ENCODE data around the gene KRTAP3-1.

KRTAP3-1 gene

DNA sequence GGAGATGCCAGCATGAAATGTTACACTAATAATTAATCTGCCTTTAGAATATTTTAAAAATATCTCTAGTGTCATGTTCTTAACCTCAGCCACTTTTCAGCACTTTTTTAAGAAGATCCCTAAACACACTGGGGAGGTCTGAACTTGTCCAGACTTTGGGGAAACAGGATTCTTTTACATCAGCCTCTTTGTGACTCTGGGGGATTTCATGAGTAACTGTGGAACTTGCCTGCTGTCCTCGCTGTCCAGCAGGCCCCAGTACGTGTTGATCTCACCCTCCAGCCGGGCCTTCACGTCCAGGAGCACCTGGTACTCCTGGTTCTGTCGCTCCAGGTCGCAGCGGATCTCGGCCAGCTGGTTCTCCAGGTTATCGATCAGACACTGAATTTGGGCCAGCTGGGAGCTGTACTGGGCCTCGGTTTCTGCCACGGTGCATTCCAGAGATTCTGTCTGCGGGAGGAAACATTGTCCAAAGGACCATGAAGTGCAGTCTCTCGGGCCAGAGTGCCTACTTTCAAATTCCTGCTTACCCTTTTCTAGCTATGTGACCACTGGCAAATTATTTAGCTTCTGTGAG is 30.3 kb downstream of the KRTAP3-1 start:
- DNase-seq (ENCODE audit: low spot score) = no peak

DNA sequence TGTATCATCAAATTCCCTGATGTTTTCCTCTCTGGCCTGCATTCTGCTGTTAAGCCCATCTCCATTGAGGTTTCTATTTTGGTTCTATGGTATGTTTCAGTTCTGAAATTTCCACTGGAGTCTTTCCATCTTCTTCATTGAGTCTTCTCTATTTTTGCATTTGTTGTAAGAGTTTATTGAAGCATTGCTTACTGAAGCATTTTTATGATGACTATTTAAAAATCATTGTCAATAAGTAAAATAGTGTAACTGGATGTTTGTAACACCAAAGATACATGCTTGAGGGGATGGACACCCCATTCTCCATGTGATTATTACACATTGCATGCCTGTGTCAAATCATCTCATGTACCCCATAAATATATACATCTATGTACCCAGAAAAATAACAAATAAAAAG is 33.4 kb downstream of the KRTAP3-1 start:
- no peak for DNase-seq (ENCODE audit: low spot score)

GRCh38 chr17:40974366-40974765 is 34.6 kb downstream of the KRTAP3-1 start:
- no peak for DNase-seq (ENCODE audit: low spot score)

GRCh38 chr17:40967582-40967981 is 41.3 kb downstream of the KRTAP3-1 start:
- no peak for DNase-seq (ENCODE audit: low spot score)

DNA sequence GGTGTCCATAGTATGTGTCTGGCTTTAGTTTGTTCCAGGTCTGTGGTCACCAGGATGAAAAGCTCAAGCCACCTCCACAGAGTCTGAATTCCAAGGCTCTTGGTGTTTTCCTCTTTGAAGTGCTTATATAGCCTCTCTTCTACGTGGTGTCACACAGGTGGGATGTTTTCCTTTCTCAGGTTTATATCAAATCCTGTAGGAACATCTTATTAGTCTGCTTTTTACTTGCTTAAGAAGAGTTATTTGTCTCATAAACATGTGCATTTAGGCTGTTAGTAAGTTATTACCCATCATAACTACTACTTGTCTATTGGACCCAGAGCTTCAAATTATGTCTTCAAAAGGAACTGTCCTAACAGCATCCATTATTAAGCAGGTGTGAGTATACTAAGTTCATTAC is 42.1 kb downstream of the KRTAP3-1 start, which contains the start of gene KRT39:
Gene KRT39 (minus strand): TSS at position 101 of the 400 bp plus-strand sequence. CDS start 92 bp downstream, at position 9.
- DNase-seq (ENCODE audit: low spot score) = no peak

DNA sequence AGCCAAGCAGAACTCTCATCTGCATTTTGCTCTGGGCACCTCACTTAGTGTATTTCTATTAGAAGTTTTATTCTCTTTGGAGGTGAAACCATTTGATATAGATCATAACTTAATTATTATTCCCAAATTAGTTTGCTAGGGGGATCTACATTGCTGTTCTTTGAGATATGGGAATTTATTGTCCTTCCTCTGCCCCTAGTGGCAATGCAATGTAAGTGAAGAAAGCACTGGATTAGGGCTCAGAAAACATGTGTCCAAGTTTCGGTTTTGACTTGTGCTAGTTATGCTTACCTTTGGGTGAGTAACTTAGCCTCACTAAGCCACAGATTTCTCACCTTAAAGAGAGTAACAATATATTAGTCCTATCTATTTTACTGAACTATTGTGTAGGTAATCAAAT is 45.1 kb downstream of the KRTAP3-1 start:
- DNase-seq (ENCODE audit: low spot score) = no peak

DNA sequence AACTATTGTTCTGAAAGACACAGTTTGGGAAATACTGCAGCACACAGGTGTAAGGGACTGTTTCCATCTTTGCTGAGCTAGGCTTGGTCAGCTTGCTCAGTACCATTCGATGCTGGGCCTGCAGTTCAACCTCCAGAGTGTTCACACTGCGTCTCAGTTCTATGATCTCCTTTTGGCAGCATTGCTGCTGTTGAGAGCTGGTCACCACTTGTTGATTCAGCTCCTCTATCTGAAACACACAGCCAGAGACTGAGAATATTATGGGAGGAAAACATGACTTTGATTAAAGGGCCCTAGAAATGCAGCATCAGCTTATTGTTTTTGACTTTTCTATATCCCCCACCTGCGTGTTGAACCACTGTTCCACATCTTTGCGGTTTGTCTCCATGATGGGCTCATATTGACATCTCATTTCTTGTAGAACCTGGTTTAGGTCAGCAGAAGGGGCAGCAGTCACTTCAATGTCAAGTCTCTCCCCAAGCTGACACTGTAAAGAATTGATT is 46.8 kb downstream of the KRTAP3-1 start:
- DNase-seq (ENCODE audit: low spot score) = no peak

DNA sequence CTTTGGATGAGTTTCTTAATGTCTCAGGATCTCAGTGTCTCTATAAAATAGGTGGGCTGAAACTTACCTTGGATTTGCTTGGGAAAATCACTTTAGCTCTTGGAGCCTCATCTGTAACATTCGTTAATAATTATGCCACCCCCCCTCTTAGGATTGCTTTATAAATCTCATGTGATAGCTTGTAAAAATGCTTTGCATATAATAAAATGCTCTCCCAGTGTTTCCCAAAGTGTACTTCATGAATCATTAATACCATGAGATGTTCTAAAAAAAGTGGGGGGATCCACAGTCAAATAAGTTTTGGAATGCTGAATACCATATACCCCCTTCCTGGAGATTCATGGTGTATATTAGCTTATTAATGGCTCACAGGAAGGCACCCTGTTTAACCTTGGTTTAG is 47.3 kb downstream of the KRTAP3-1 start:
- no peak for DNase-seq (ENCODE audit: low spot score)

DNA sequence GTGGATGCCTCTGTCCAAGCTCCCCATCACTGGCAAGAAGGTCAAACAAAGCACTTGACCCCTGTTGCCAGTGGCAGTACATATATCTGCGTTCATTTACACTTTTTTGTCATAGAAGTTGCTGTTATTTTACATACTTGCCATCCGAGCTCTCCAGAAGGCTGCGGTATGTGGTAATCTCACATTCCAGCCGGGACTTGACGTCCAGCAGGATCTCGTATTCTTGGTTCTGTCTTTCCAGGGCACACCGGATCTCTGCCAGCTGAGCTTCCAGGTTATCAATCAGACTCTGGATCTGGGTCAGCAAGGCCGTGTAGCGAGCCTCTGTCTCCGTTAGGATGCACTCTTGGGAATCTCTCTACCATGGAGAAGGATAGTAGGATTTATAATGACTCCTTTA is 48.8 kb downstream of the KRTAP3-1 start:
- DNase-seq (ENCODE audit: low spot score) = no peak
